Muscle of leg (tissue), 11 donors: ENCODE data around the gene SEMA6A. TPM values are rescaled to one million over a fixed set of nuclear protein-coding genes. Genes with fewer than 3 reads are reported as not detected.

ENCODE experiments used
- DNase-seq: peaks from one replicate; pipeline ENCODE4 v3.0.0; 2013
- H3K27ac ChIP-seq: one replicate; pipeline ENCODE4 v1.5.1; 2013; ENCODE audit warnings: mild to moderate bottlenecking, low read length, control low read depth
- H3K27me3 ChIP-seq: one replicate; pipeline ENCODE4 v1.6.1; 2013; ENCODE audit warnings: low read length; ENCODE audit not compliant: control insufficient read depth, insufficient read depth
- H3K36me3 ChIP-seq: one replicate; pipeline ENCODE4 v1.6.1; 2013; ENCODE audit warnings: low read length; ENCODE audit not compliant: control insufficient read depth, insufficient read depth
- H3K4me1 ChIP-seq: one replicate; pipeline ENCODE4 v1.6.1; 2013; ENCODE audit warnings: low read length; ENCODE audit not compliant: control insufficient read depth, insufficient read depth
- H3K4me3 ChIP-seq: one replicate; pipeline ENCODE4 v1.5.1; 2013; ENCODE audit warnings: low read length, control low read depth
- H3K9me3 ChIP-seq: replicated peaks from 2 replicates; pipeline ENCODE4 v1.6.1; 2013; ENCODE audit warnings: low read depth, low read length; ENCODE audit not compliant: control insufficient read depth
- WGBS: methylation state at CpG from one replicate; pipeline ENCODE4 v1.1.5; 2013; ENCODE audit warnings: missing lambda C conversion rate; ENCODE audit not compliant: insufficient coverage; 5-methylcytosine and 5-hydroxymethylcytosine counted together
- polyA plus RNA-seq, 8 donors: library from polyadenylated mRNA; unstranded; fragments of 120-200 nt; gene quantifications; one replicate each; pipeline versions ENCODE4 v1.2.1 to v1.2.3, GENCODE V29; 2013; ENCODE audit warnings: inconsistent platforms in 1 of 8, low replicate concordance in 1 of 8; ENCODE audit not compliant: insufficient read length in 8 of 8, insufficient read depth in 1 of 8
- total RNA-seq: library from RNA; stranded (reverse); fragments of 120-200 nt; gene quantifications from one replicate; pipeline ENCODE4 v1.2.4, GENCODE V29; 2013

The SEMA6A gene
- total and polyA plus RNA-seq, 9 donors: 32.7 to 58.2 (median 43.9) TPM

GRCh38 chr5:116452774-116453368 lies 121.8 kb downstream of the SEMA6A start:
- H3K4me3 ChIP-seq: no peak overlapping the region
- peaks cover 4% of the 10 kb centered on the region for H3K4me1 ChIP-seq
- H3K36me3 ChIP-seq: peaks cover 24% of the 10 kb centered on the region
- no peak overlapping the region for H3K27ac ChIP-seq
- H3K27me3 ChIP-seq: no peaks in the 10 kb centered on the region
- DNase-seq: no peak
- no peaks in the 10 kb centered on the region for H3K9me3 ChIP-seq
- WGBS: no CpG with 5 or more reads among the region's 2 CpGs

- DNase-seq: no peak
- no peak overlapping the region for H3K4me3 ChIP-seq
- H3K4me1 ChIP-seq: peaks cover 4% of the 10 kb centered on the region
- H3K9me3 ChIP-seq: no peaks in the 10 kb centered on the region
- no peak overlapping the region for H3K27ac ChIP-seq
- H3K27me3 ChIP-seq: no peaks in the 10 kb centered on the region
- H3K36me3 ChIP-seq: peaks cover 29% of the 10 kb centered on the region
- 83% methylated on average over 2 of the region's 3 CpGs for WGBS
Observed at GRCh38 chr5:116451905-116452450, 122.6 kb downstream of the SEMA6A start.

- H3K27me3 ChIP-seq: no peaks in the 10 kb centered on the region
- no peak overlapping the region for H3K4me3 ChIP-seq
- H3K4me1 ChIP-seq: peaks cover 4% of the 10 kb centered on the region
- WGBS: 78% methylated on average over 3 of the region's 3 CpGs
- no peak overlapping the region for H3K27ac ChIP-seq
- H3K9me3 ChIP-seq: no peaks in the 10 kb centered on the region
- peaks cover 32% of the 10 kb centered on the region for H3K36me3 ChIP-seq
- no peak for DNase-seq
Observed at GRCh38 chr5:116451066-116451465, 123.6 kb downstream of the SEMA6A start.

- Histone ChIP-seq H3K36me3 (peaks cover 45% of the 10 kb centered on the region), H3K27me3 (no peaks in the 10 kb centered on the region), H3K4me3 (no peak overlapping the region), H3K4me1 (peaks cover 9% of the 10 kb centered on the region), H3K27ac (no peak overlapping the region), H3K9me3 (no peaks in the 10 kb centered on the region)
- DNase-seq: no peak
- WGBS: no CpG with 5 or more reads among the region's 3 CpGs
Observed at GRCh38 chr5:116449458-116449857, 125.2 kb downstream of the SEMA6A start.

- H3K27me3 ChIP-seq: no peaks in the 10 kb centered on the region
- DNase-seq: no peak
- no CpG with 5 or more reads among the region's 5 CpGs for WGBS
- no peaks in the 10 kb centered on the region for H3K9me3 ChIP-seq
- H3K4me3 ChIP-seq: no peak overlapping the region
- H3K36me3 ChIP-seq: peaks cover 45% of the 10 kb centered on the region
- peaks cover 7% of the 10 kb centered on the region for H3K4me1 ChIP-seq
- no peak overlapping the region for H3K27ac ChIP-seq
Observed at GRCh38 chr5:116448870-116449427, 125.7 kb downstream of the SEMA6A start.

GRCh38 chr5:116448450-116448849 lies 126.2 kb downstream of the SEMA6A start:
- Histone ChIP-seq H3K4me3 (no peak overlapping the region), H3K27me3 (no peaks in the 10 kb centered on the region), H3K4me1 (peaks cover 12% of the 10 kb centered on the region), H3K9me3 (no peaks in the 10 kb centered on the region), H3K27ac (no peak overlapping the region), H3K36me3 (peaks cover 48% of the 10 kb centered on the region)
- DNase-seq: no peak
- WGBS: no CpG with 5 or more reads among the region's 4 CpGs

- Histone ChIP-seq H3K4me1 (peaks cover 28% of the 10 kb centered on the region), H3K27ac (no peak overlapping the region), H3K27me3 (no peaks in the 10 kb centered on the region), H3K36me3 (peaks cover 48% of the 10 kb centered on the region), H3K4me3 (no peak overlapping the region), H3K9me3 (no peaks in the 10 kb centered on the region)
- no peak for DNase-seq
- 97% methylated on average over 26 of the region's 32 CpGs for WGBS
Observed at GRCh38 chr5:116446356-116447005, 128.1 kb downstream of the SEMA6A start.

GRCh38 chr5:116445311-116445710 lies 129.3 kb downstream of the SEMA6A start:
- H3K27me3 ChIP-seq: no peaks in the 10 kb centered on the region
- no peaks in the 10 kb centered on the region for H3K9me3 ChIP-seq
- no peak overlapping the region for H3K27ac ChIP-seq
- no peak overlapping the region for H3K4me3 ChIP-seq
- WGBS: 100% methylated on average over 2 of the region's 2 CpGs
- peaks cover 41% of the 10 kb centered on the region for H3K36me3 ChIP-seq
- H3K4me1 ChIP-seq: peaks cover 39% of the 10 kb centered on the region
- no peak for DNase-seq

- Histone ChIP-seq H3K4me3 (no peak overlapping the region), H3K9me3 (no peaks in the 10 kb centered on the region), H3K36me3 (peaks cover 41% of the 10 kb centered on the region), H3K27ac (no peak overlapping the region), H3K4me1 (peaks cover 46% of the 10 kb centered on the region), H3K27me3 (no peaks in the 10 kb centered on the region)
- WGBS: 80% methylated on average over 7 of the region's 14 CpGs
- no peak for DNase-seq
Observed at GRCh38 chr5:116444373-116445295, 130.0 kb downstream of the SEMA6A start.
